ENCODE data around the gene AHSG. TPM values are rescaled to one million over a fixed set of nuclear protein-coding genes. Genes with fewer than 3 reads are reported as not detected.

AHSG gene
- total RNA-seq, 1 donor: not detected

DNA sequence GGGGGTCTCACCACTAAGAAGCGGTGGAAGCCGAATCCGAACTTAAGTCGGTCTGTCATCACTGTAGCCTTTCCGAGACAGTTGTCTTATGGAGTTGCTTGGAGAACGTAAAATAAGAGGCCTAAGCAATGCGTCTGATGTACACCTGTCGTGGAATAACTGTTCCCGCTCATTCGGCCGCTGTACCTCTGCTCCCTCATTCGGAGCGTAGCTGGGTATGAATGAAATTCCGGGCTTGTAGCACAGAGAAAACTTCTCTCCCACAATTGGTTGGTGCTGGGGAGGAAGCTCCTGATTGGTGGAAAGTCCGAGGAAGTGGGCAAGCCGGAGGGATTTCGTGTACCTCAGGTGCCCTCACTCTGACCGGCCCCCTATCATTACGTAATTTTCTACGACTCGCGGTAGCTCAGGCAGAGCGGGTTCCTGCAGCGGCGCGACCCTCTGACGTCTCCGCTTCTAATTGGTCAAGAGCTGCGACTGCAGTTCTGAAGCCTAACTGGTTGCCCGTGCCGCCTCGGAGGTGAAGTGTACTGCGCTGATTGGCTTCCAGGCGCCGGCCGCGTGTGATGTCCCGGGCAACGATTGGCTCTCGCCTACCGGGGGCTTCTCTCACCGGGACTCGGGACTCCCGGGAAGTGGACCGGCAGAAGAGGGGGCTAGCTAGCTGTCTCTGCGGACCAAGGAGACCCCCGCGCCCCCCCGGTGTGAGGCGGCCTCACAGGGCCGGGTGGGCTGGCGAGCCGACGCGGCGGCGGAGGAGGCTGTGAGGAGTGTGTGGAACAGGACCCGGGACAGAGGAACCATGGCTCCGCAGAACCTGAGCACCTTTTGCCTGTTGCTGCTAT is 42.5 kb upstream of the AHSG start, which contains the start of gene DNAJB11:
TSS of gene DNAJB11 (plus strand) at position 625 of the 845 bp plus-strand sequence. CDS start at position 803, 178 bp downstream.
- peak; percentile 100 for DNase-seq (ENCODE audit: low read depth)
- peak within 1 kb of the TSS; percentile 93 for H3K4me3 ChIP-seq (ENCODE audit: low read depth, low read length)
- TF ChIP-seq, protein P1, sequence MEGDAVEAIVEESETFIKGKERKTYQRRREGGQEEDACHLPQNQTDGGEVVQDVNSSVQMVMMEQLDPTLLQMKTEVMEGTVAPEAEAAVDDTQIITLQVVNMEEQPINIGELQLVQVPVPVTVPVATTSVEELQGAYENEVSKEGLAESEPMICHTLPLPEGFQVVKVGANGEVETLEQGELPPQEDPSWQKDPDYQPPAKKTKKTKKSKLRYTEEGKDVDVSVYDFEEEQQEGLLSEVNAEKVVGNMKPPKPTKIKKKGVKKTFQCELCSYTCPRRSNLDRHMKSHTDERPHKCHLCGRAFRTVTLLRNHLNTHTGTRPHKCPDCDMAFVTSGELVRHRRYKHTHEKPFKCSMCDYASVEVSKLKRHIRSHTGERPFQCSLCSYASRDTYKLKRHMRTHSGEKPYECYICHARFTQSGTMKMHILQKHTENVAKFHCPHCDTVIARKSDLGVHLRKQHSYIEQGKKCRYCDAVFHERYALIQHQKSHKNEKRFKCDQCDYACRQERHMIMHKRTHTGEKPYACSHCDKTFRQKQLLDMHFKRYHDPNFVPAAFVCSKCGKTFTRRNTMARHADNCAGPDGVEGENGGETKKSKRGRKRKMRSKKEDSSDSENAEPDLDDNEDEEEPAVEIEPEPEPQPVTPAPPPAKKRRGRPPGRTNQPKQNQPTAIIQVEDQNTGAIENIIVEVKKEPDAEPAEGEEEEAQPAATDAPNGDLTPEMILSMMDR (IDR thresholded peaks at IDR 0.05; ENCODE audit: insufficient read depth, low read depth, low read length): no peak

DNA sequence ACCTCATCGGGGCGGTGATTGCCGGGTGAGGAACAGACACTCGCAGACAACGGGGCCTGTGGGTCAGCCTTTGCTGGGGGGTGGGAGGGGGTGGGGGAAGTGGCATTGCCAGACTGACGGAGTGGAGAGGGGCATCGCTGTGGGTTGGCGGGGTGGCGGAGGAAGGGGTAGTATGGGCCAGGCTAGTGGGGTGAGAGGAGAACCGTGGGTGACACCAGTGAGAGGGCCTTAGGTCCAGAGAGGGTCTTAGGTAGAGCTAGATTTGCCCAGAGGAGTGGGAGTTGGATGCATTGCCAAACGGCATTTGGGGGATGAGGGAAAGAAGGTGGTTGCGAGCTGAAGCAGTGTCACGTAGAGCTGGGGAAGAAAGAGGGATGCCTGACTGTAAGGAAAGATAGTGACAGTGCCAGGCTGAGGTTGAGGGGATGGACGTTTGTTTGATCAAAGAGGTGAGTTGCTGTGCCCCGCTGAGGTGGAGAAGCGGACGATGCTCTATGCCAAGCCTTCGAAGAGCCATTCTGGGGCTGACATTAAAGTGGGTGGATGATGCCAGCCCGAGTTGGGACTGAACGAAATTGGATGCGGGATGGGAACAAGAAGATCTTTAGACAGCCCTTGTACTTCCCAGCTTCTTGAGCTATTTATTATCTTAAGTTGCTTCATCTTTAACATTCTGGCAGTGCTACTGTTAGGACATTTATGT is 41.8 kb upstream of the AHSG start:
- TF ChIP-seq, protein P1 (IDR thresholded peaks at IDR 0.05; ENCODE audit: insufficient read depth, low read depth, low read length): no peak
- peak overlapping the region; percentile 93 for H3K4me3 ChIP-seq (ENCODE audit: low read depth, low read length)
- DNase-seq (ENCODE audit: low read depth): no peak

- TF ChIP-seq, protein P1 (IDR thresholded peaks at IDR 0.05; ENCODE audit: insufficient read depth, low read depth, low read length): no peak
- DNase-seq (ENCODE audit: low read depth): no peak
- peak overlapping the region; percentile 93 for H3K4me3 ChIP-seq (ENCODE audit: low read depth, low read length)
Measured at GRCh38 chr3:186571644-186572013, 41.2 kb upstream of the AHSG start.

DNA sequence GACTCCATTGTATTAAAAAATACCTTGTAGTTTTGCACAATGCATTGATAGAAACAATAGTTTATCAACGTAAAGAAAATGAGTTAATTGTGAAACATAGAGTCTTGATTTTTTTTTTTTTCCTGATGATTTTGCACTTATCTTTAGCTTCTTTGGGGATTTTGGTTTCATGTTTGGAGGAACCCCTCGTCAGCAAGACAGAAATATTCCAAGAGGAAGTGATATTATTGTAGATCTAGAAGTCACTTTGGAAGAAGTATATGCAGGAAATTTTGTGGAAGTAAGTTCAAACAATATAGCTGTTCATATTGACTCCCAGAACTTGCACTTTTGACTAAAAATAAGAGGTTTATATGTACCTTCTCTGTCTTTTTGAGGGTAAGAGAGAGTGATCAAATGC is 35.3 kb upstream of the AHSG start:
- no peak overlapping the region for H3K4me3 ChIP-seq (ENCODE audit: low read depth, low read length)
- DNase-seq (ENCODE audit: low read depth): no peak
- TF ChIP-seq, protein P1 (IDR thresholded peaks at IDR 0.05; ENCODE audit: insufficient read depth, low read depth, low read length): no peak

GRCh38 chr3:186580785-186581184 is 32.1 kb upstream of the AHSG start:
- no peak overlapping the region for H3K4me3 ChIP-seq (ENCODE audit: low read depth, low read length)
- TF ChIP-seq, protein P1 (IDR thresholded peaks at IDR 0.05; ENCODE audit: insufficient read depth, low read depth, low read length): no peak
- DNase-seq (ENCODE audit: low read depth): no peak

- TF ChIP-seq, protein P1 (IDR thresholded peaks at IDR 0.05; ENCODE audit: insufficient read depth, low read depth, low read length): no peak
- H3K4me3 ChIP-seq (ENCODE audit: low read depth, low read length): no peak overlapping the region
- no peak for DNase-seq (ENCODE audit: low read depth)
Measured at GRCh38 chr3:186582541-186582940, 30.3 kb upstream of the AHSG start.
